T-helper 1 cell (primary cell): ENCODE data around the gene JUND.
"Not testable (repeated sequence)": the region's sequence is repeated elsewhere in the genome, so short reads cannot be mapped to it uniquely, and the experiment has no call there.

Experiments used
- DNase-seq, 5 donors: peaks; one replicate each; pipeline ENCODE4 v3.0.0-alpha.2; 2012 to 2020
- total RNA-seq, 4 donors: gene quantifications; one replicate each; lab custom pipeline; 2026; lab: John Stamatoyannopoulos, UW

The JUND gene
- 1,212 to 3,781 (median 1,489) reads per million in 4 donors for total RNA-seq

GRCh38 chr19:18281082-18282020 lies at the start of gene JUND:
Gene JUND (minus strand): TSS chr19:18281622. CDS start chr19:18281484, 138 bp downstream.
- DNase-seq: peak; percentile 97 to 100 (median 99)

GRCh38 chr19:18330868-18331267 lies 49.4 kb upstream of the JUND start:
- no peak for DNase-seq

- DNase-seq: no peak
These were observed 47.6 kb upstream of the JUND start for GRCh38 chr19:18329035-18329376.

- peak; percentile 64 to 93 (median 80) for DNase-seq
These were observed 47.1 kb upstream of the JUND start for GRCh38 chr19:18328340-18329034.

- no peak for DNase-seq
These were observed 45.4 kb upstream of the JUND start for GRCh38 chr19:18326772-18327171.

GRCh38 chr19:18324373-18324731 lies 42.9 kb upstream of the JUND start:
- not testable (repeated sequence) for DNase-seq

GRCh38 chr19:18322759-18323460 lies 41.5 kb upstream of the JUND start, which contains the start of gene LSM4:
Gene LSM4 (minus strand): TSS chr19:18323076. CDS start chr19:18323020, 56 bp downstream.
- peak; percentile 98 to 100 (median 99) for DNase-seq

- peak in 1 of 5 donors; percentile 59 for DNase-seq
These were observed 40.9 kb upstream of the JUND start for GRCh38 chr19:18322318-18322758.

- peak in 1 of 5 donors; percentile 50 for DNase-seq
These were observed 40.3 kb upstream of the JUND start for GRCh38 chr19:18321734-18322102.

GRCh38 chr19:18320865-18321733 lies 39.7 kb upstream of the JUND start:
- DNase-seq: no peak

GRCh38 chr19:18319591-18320135 lies 38.2 kb upstream of the JUND start:
- DNase-seq: no peak

- peak in 3 of 5 donors; percentile 35 to 78 (median 46) for DNase-seq
These were observed 36.8 kb upstream of the JUND start for GRCh38 chr19:18317961-18318800.

- no peak for DNase-seq
These were observed 32.0 kb upstream of the JUND start for GRCh38 chr19:18313398-18313797.

GRCh38 chr19:18312092-18312534 lies 30.7 kb upstream of the JUND start:
- no peak for DNase-seq

GRCh38 chr19:18311502-18312091 lies 30.2 kb upstream of the JUND start:
- DNase-seq: no peak

- DNase-seq: no peak
These were observed 29.5 kb upstream of the JUND start for GRCh38 chr19:18310966-18311365.

GRCh38 chr19:18310118-18310909 lies 28.9 kb upstream of the JUND start:
- DNase-seq: no peak

- DNase-seq: no peak
These were observed 28.2 kb upstream of the JUND start for GRCh38 chr19:18309525-18310064.

GRCh38 chr19:18308948-18309325 lies 27.5 kb upstream of the JUND start:
- no peak for DNase-seq
